DND-41 (cell line): ENCODE results near the gene KRTAP1-5.

ENCODE experiments used
- ATAC-seq: fragments of 200-7000 bp; cut with Tn5 transposase; 3 replicates; pipeline ENCODE4 v1.9.1; 2021; ENCODE audit warnings: low read depth; ENCODE audit not compliant: insufficient read depth
- DNase-seq: peaks from one replicate; pipeline ENCODE4 v3.0.0-alpha.2; 2020
- H2AFZ ChIP-seq: 2 replicates; pipeline ENCODE4 v1.6.0; 2012; ENCODE audit warnings: low read depth, low read length
- H3K27ac ChIP-seq: 2 replicates; pipeline ENCODE4 v1.5.1; 2012; ENCODE audit warnings: low read length, inconsistent platforms
- H3K27me3 ChIP-seq: fragments of 200-600 bp; sonication (generic); 2 replicates; pipeline ENCODE4 v1.6.0; 2012; ENCODE audit warnings: low read length, mild to moderate bottlenecking, inconsistent platforms; ENCODE audit not compliant: insufficient read depth, poor library complexity
- H3K36me3 ChIP-seq: 2 replicates; pipeline ENCODE4 v1.5.1; 2012; ENCODE audit warnings: low read length, inconsistent platforms; ENCODE audit not compliant: insufficient read depth
- H3K4me1 ChIP-seq: 2 replicates; pipeline ENCODE4 v1.5.1; 2012; ENCODE audit warnings: mild to moderate bottlenecking, low read length; ENCODE audit not compliant: insufficient read depth
- H3K4me2 ChIP-seq: 2 replicates; pipeline ENCODE4 v1.6.0; 2012; ENCODE audit warnings: mild to moderate bottlenecking, moderate library complexity, low read length, inconsistent platforms; ENCODE audit not compliant: insufficient read depth
- H3K4me3 ChIP-seq, 2 experiments: fragments of 200-600 bp in 1 of 2; shearing (Covaris generic) in 1 of 2; 2 replicates each; pipeline ENCODE4 v1.5.1; 2012 to 2016; ENCODE audit warnings: inconsistent platforms in 2 of 2, low read length in 2 of 2, mild to moderate bottlenecking in 2 of 2, low read depth in 1 of 2, moderate library complexity in 1 of 2
- H3K79me2 ChIP-seq: 2 replicates; pipeline ENCODE4 v1.6.0; 2012; ENCODE audit warnings: low read length, inconsistent platforms; ENCODE audit not compliant: insufficient read depth
- H3K9ac ChIP-seq: 2 replicates; pipeline ENCODE4 v1.6.0; 2012; ENCODE audit warnings: low read depth, mild to moderate bottlenecking, inconsistent platforms, low read length, moderate library complexity
- H3K9me3 ChIP-seq: 2 replicates; pipeline ENCODE4 v1.5.1; 2012; ENCODE audit warnings: low read length, moderate library complexity, mild to moderate bottlenecking, inconsistent platforms; ENCODE audit not compliant: insufficient read depth, severe bottlenecking
- H4K20me1 ChIP-seq: 2 replicates; pipeline ENCODE4 v1.6.0; 2012; ENCODE audit warnings: low read length; ENCODE audit not compliant: insufficient read depth
- CTCF ChIP-seq: IDR thresholded peaks from 2 replicates; pipeline ENCODE4 v1.5.1; 2012; ENCODE audit warnings: borderline replicate concordance, low read length, moderate library complexity, mild to moderate bottlenecking; ENCODE audit not compliant: poor library complexity, severe bottlenecking; ENCODE audit errors: extremely low read depth
- EZH2 ChIP-seq: IDR thresholded peaks from 3 replicates; pipeline ENCODE4 v1.6.1; 2012; ENCODE audit warnings: borderline replicate concordance, low read depth, mild to moderate bottlenecking, moderate library complexity, low read length, inconsistent platforms; ENCODE audit not compliant: severe bottlenecking

The KRTAP1-5 gene

GRCh38 chr17:41012326-41013120, 14.5 kb downstream of the KRTAP1-5 start:
- Histone ChIP-seq H4K20me1 (no peaks in the 10 kb centered on the region), H3K9ac (no peak overlapping the region), H3K9me3 (no peaks in the 10 kb centered on the region), H3K27ac (no peak overlapping the region), H3K27me3 (peaks cover 20% of the 10 kb centered on the region), H3K4me3 (no peak overlapping the region), H3K79me2 (no peaks in the 10 kb centered on the region), H3K4me2 (no peak overlapping the region), H3K4me1 (no peaks in the 10 kb centered on the region), H2AFZ (no peak overlapping the region), H3K36me3 (no peaks in the 10 kb centered on the region)
- DNase-seq (no peak), ATAC-seq (no peak)
- TF ChIP-seq EZH2 (no peak), CTCF (no peak)

- H3K36me3 ChIP-seq: no peaks in the 10 kb centered on the region
- H3K4me3 ChIP-seq: no peak overlapping the region
- ATAC-seq (no peak), DNase-seq (no peak)
- H3K27me3 ChIP-seq: peaks cover 24% of the 10 kb centered on the region
- H3K79me2 ChIP-seq: no peaks in the 10 kb centered on the region
- no peaks in the 10 kb centered on the region for H4K20me1 ChIP-seq
- no peaks in the 10 kb centered on the region for H3K9me3 ChIP-seq
- TF ChIP-seq CTCF (no peak), EZH2 (no peak)
- no peak overlapping the region for H3K27ac ChIP-seq
- no peak overlapping the region for H3K4me2 ChIP-seq
- H3K9ac ChIP-seq: no peak overlapping the region
- H3K4me1 ChIP-seq: no peaks in the 10 kb centered on the region
- H2AFZ ChIP-seq: no peak overlapping the region
Measured at GRCh38 chr17:41010441-41010840, 16.6 kb downstream of the KRTAP1-5 start.

- H2AFZ ChIP-seq: no peak overlapping the region
- no peaks in the 10 kb centered on the region for H4K20me1 ChIP-seq
- no peaks in the 10 kb centered on the region for H3K36me3 ChIP-seq
- TF ChIP-seq EZH2 (no peak), CTCF (no peak)
- H3K27me3 ChIP-seq: peaks cover 24% of the 10 kb centered on the region
- no peaks in the 10 kb centered on the region for H3K79me2 ChIP-seq
- DNase-seq: no peak
- H3K4me3 ChIP-seq: no peak overlapping the region
- H3K27ac ChIP-seq: no peak overlapping the region
- no peaks in the 10 kb centered on the region for H3K4me1 ChIP-seq
- no peak for ATAC-seq
- no peak overlapping the region for H3K9ac ChIP-seq
- no peaks in the 10 kb centered on the region for H3K9me3 ChIP-seq
- H3K4me2 ChIP-seq: no peak overlapping the region
Measured at GRCh38 chr17:41009936-41010335, 17.1 kb downstream of the KRTAP1-5 start.
